Measurements from ENCODE around the gene SETBP1.

SETBP1 gene

GRCh38 chr18:45102126-45102525, 421.4 kb downstream of the SETBP1 start:
- DNase-seq = no peak

- no peak for DNase-seq
These were observed 422.2 kb downstream of the SETBP1 start for GRCh38 chr18:45102863-45103262.

- DNase-seq = no peak
These were observed 422.8 kb downstream of the SETBP1 start for GRCh38 chr18:45103319-45104048.

- DNase-seq = no peak
These were observed 423.3 kb downstream of the SETBP1 start for GRCh38 chr18:45104049-45104395.

- DNase-seq = no peak
These were observed 425.7 kb downstream of the SETBP1 start for GRCh38 chr18:45106331-45106774.

- no peak for DNase-seq
These were observed 426.7 kb downstream of the SETBP1 start for GRCh38 chr18:45107425-45107824.

- no peak for DNase-seq
These were observed 428.1 kb downstream of the SETBP1 start for GRCh38 chr18:45108754-45109153.

- DNase-seq = no peak
These were observed 428.6 kb downstream of the SETBP1 start for GRCh38 chr18:45109271-45109670.

GRCh38 chr18:45109706-45110105, 429.0 kb downstream of the SETBP1 start:
- no peak for DNase-seq

- peak; percentile 52 for DNase-seq
These were observed 430.2 kb downstream of the SETBP1 start for GRCh38 chr18:45110577-45111501.

- no peak for DNase-seq
These were observed 430.8 kb downstream of the SETBP1 start for GRCh38 chr18:45111502-45111848.

- no peak for DNase-seq
These were observed 432.0 kb downstream of the SETBP1 start for GRCh38 chr18:45112682-45113081.

- no peak for DNase-seq
These were observed 435.4 kb downstream of the SETBP1 start for GRCh38 chr18:45116116-45116515.

Data from right forelimb (tissue), 1 donor.